ENCODE measurements around the gene TMED3. TPM values are rescaled to one million over a fixed set of nuclear protein-coding genes. Genes with fewer than 3 reads are reported as not detected.

The TMED3 gene
- 207 and 211 TPM in 2 replicates for total RNA-seq

DNA sequence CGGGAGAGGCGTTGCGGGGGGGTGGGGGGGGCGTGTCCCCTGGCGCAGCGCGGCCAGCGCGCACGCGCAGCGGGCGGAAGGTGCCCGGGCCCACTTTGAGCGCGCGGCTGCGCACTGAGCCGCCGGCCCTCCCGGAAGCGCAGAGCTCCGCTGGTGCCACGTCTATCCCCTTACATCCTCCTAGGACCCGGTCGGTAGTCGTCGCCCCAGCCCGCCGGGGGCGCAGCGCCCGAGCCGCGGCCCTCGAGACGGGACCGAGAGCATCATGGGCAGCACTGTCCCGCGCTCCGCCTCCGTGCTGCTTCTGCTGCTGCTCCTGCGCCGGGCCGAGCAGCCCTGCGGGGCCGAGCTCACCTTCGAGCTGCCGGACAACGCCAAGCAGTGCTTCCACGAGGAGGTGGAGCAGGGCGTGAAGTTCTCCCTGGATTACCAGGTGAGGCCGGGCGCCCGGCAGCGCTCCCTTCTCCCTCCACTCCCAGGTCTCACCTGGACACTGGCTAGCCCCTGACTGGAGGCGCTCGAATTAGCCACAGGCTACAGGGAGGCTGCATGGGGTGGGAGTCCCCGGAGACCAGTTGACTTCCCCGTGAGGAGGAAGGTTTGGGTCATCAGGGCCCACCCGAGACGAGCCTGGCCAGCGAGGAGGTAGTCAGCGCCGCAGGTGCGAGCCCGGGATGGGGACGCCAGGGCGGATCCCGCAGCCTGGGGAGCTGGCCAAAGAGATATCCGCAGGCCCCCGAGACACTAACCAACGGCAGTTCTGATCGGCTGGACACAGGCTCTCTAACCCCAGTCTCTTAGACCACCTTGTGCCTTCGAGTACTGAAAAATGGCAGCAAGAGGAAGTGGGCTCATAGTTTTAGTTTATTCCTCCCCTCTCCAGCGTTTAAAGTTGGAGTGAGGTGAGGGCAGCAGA lies at the start of gene TMED3:
Gene TMED3 (plus strand): TSS at position 128 of the 916 bp plus-strand sequence. CDS start 138 bp downstream, at position 266.

DNA sequence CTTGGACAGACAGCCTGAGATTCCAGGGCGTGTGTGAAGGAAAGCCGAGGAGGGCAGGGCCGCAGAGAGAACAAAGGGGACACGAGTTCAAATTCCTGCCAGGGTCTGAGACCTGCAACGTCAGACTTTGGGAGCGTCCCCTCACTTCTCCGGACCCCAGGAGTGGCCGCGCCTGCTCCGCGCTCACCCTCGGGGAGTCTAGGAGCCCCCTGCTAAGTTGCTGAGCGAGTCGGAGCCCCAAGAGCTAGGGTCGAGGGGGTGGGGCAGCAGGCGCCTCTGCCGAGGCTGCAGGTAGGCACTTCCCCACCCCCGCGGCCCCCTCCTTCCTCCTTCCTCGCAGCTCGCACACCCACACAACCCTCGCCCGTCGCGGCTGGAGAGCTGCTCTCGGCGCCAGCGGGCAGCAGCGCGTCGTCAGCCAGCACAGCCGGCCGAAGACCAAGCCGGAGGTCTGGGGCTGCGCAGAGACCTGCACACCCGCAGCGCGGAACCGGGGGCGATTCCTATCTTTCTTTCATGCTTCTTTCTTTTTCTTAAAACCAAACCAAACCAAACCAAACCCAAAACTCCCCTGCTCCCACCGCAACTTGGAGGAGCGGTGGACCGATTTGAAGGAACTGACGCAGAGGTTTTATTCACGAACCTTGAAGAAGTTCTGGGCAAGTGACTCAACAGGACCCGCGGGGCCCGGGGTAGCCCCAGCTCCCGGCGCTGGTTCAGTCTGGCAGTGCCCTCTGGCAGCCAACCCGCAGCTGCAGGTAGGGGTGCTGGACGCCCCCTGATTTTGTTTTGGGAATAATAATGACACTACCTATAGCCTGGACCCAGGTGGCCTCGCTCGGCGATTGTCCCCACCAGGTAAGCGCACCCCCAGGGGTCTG lies 28.3 kb upstream of the TMED3 start, which contains the start of gene ANKRD34C:
Gene ANKRD34C (plus strand): TSS at position 352 of the 881 bp plus-strand sequence. CDS start 10,563 bp downstream, outside the sequence.

Other genes with a start within 250 kb of the TMED3 start
- gene RASGRF1, start 220.3 kb upstream of the TMED3 start, total RNA-seq = 3.1 and 5.0 TPM in 2 replicates
- under 0.01 and 0.87 TPM in 2 replicates for gene ANKRD34C, start 28.4 kb upstream of the TMED3 start, total RNA-seq
- 2.3 and 3.9 TPM in 2 replicates for gene MINAR1, start 121.2 kb downstream of the TMED3 start, total RNA-seq